Adrenal gland (tissue), 12 donors: ENCODE measurements around the gene ATF3. TPM values are rescaled to one million over a fixed set of nuclear protein-coding genes. Genes with fewer than 3 reads are reported as not detected.

Source experiments
- DNase-seq, 7 donors: peaks; one replicate each; pipeline ENCODE4 v3.0.0-alpha.2; 2019 to 2020
- H3K27ac ChIP-seq, 5 donors: fragments of 200-600 bp; sonication (generic) in 4 of 5; 1 replicate in 3 of 5; 2 replicates in 2 of 5; pipeline versions ENCODE4 v1.5.1 to v1.8.0; 2016 to 2020; ENCODE audit warnings: mild to moderate bottlenecking in 1 of 5
- H3K27me3 ChIP-seq: fragments of 200-600 bp; 2 replicates; pipeline ENCODE4 v1.8.0; 2021
- H3K36me3 ChIP-seq, 2 donors: fragments of 200-600 bp; replicated peaks in 1 of 2; 1 replicate in 1 of 2; 2 replicates in 1 of 2; pipeline versions ENCODE4 v1.5.1 to v1.8.0; 2018 to 2022
- H3K4me1 ChIP-seq, 2 donors: fragments of 200-600 bp; replicated peaks in 1 of 2; 1 replicate in 1 of 2; 2 replicates in 1 of 2; pipeline versions ENCODE4 v1.5.1 to v1.8.0; 2018 to 2021
- H3K4me3 ChIP-seq, 4 donors: fragments of 200-600 bp; sonication (generic) in 3 of 4; one replicate each; pipeline ENCODE4 v1.5.1; 2016 to 2018
- H3K9me3 ChIP-seq, 3 donors: fragments of 200-600 bp; sonication (generic) in 1 of 3; replicated peaks in 1 of 3; 1 replicate in 2 of 3; 2 replicates in 1 of 3; pipeline versions ENCODE4 v1.5.1 to v1.8.0; 2016 to 2021
- CTCF ChIP-seq, 6 experiments: fragments of 450-650 bp in 4 of 6; fragments of 200-600 bp in 2 of 6; sonication (generic) in 1 of 6; IDR thresholded peaks; 1 replicate in 5 of 6; 2 replicates in 1 of 6; pipeline versions ENCODE4 v1.5.1 to v1.8.0; 2016 to 2021; ENCODE audit warnings: antibody characterized with exemption in 6 of 6, mild to moderate bottlenecking in 2 of 6, moderate library complexity in 1 of 6
- POLR2A ChIP-seq, 2 donors: fragments of 450-650 bp; IDR thresholded peaks; one replicate each; pipeline ENCODE4 v1.6.1; 2017; ENCODE audit warnings: antibody characterized with exemption in 2 of 2, mild to moderate bottlenecking in 2 of 2, moderate library complexity in 1 of 2
- WGBS, 4 donors: extraction: QIAGEN DNeasy Blood & Tissue Kit in 2 of 4; methylation state at CpG; one replicate each; pipeline versions ENCODE4 v1.1.5 to v1.1.7; 2013 to 2017; 5-methylcytosine and 5-hydroxymethylcytosine counted together
- intact Hi-C, 2 donors: fragments of 100-400 bp; cut with DNase I; formaldehyde crosslinking; loops; one replicate each; pipeline versions ENCODE4 v1.14.1 to v1.15.0; 2022 to 2023
- polyA plus RNA-seq, 3 donors: library from polyadenylated mRNA; stranded (reverse); fragments of 200-250 nt in 2 of 3; fragments of 350-450 nt in 1 of 3; fragmentation: Illumina TruSeq in 1 of 3; extraction: RNeasy Lipid Tissue Mini Kit (QIAGEN cat#74804) in 1 of 3; gene quantifications; one replicate each; pipeline ENCODE4 v1.2.3, GENCODE V29; 2013 to 2014
- total RNA-seq, 9 donors: library from RNA; depleted of rRNA in 4 of 9; stranded (reverse); fragments of >200 nt in 4 of 9; fragments of 120-200 nt in 1 of 9; fragmentation: NEBNext Ultra II Directional in 1 of 9; extraction: Animal tissue kit (Norgen Biotek cat#: 25700) in 1 of 9; gene quantifications; one replicate each; pipeline versions ENCODE4 v1.1.0 to v1.2.4, GENCODE V29; 2013 to 2023
- donor health status: healthy with polysubstance abuse.
- donor health status: Bipolar disorder and iron deficiency.
- donor health status: DM: yes; HTN: yes; CAD: no.
- donor health status: DM: no; HTN: no; CAD: no.
- donor health status: DM: no; HTN: no; CAD: no.
- donor health status: DM: yes; HTN: yes; CAD: no.

The ATF3 gene
- total and polyA plus RNA-seq, 12 donors, result 1.9 to 19.7 (median 9.9) TPM

GRCh38 chr1:212581034-212581433, 27.5 kb upstream of the ATF3 start:
- H3K27ac ChIP-seq, result no peak overlapping the region
- no peaks in the 10 kb centered on the region for H3K36me3 ChIP-seq
- H3K4me3 ChIP-seq, result no peak overlapping the region
- H3K9me3 ChIP-seq, result no peaks in the 10 kb centered on the region
- intact Hi-C loops, result no loop called here
- peaks cover 6% of the 10 kb centered on the region for H3K27me3 ChIP-seq
- no peaks in the 10 kb centered on the region for H3K4me1 ChIP-seq
- 82 to 91% (median 87%) methylated on average over 8 of the region's 8 CpGs for WGBS, 4 donors
- no peak for TF ChIP-seq CTCF (IDR thresholded peaks at IDR 0.05)
- TF ChIP-seq POLR2A (IDR thresholded peaks at IDR 0.05), result no peak
- DNase-seq, result no peak

- H3K4me3 ChIP-seq, result no peak overlapping the region
- no peaks in the 10 kb centered on the region for H3K9me3 ChIP-seq
- TF ChIP-seq CTCF (IDR thresholded peaks at IDR 0.05) (no peak), POLR2A (IDR thresholded peaks at IDR 0.05) (no peak)
- peaks cover 13% of the 10 kb centered on the region for H3K27me3 ChIP-seq
- no peak overlapping the region for H3K27ac ChIP-seq
- no peaks in the 10 kb centered on the region for H3K4me1 ChIP-seq
- intact Hi-C loops, result no loop called here
- 73 to 83% (median 78%) methylated on average over 5 of the region's 5 CpGs for WGBS, 4 donors
- no peaks in the 10 kb centered on the region for H3K36me3 ChIP-seq
- DNase-seq, result no peak
These were observed 26.3 kb upstream of the ATF3 start for GRCh38 chr1:212582291-212582690.

- Histone ChIP-seq H3K27me3 (peaks cover 17% of the 10 kb centered on the region), H3K4me3 (no peak overlapping the region), H3K27ac (no peak overlapping the region), H3K36me3 (no peaks in the 10 kb centered on the region), H3K4me1 (no peaks in the 10 kb centered on the region), H3K9me3 (no peaks in the 10 kb centered on the region)
- TF ChIP-seq CTCF (IDR thresholded peaks at IDR 0.05) (no peak), POLR2A (IDR thresholded peaks at IDR 0.05) (no peak)
- DNase-seq, result no peak
- WGBS, 4 donors, result 85 to 94% (median 87%) methylated on average over 7 of the region's 7 CpGs
- intact Hi-C loops, result no loop called here
These were observed 25.5 kb upstream of the ATF3 start for GRCh38 chr1:212582808-212583615.

DNA sequence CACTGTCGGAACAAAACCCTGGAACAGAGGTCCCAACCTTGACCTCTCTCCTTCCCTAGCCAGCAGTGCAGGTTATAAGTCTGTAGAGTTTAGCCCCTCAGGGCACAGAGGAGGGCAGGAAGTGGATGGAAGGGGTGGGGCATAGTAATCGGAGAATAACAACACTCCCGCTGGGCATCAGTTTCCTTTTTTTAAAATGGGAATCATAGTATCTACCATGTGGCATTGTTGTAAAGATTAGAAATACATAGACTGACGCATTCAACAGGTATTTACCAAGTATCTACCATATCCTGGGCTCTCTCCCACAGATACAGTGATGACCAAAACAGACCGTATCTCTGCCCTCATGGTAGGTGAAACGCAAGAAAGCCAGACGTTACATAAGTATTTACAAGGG, 24.9 kb upstream of the ATF3 start:
- Histone ChIP-seq H3K4me1 (no peaks in the 10 kb centered on the region), H3K27ac (no peak overlapping the region), H3K9me3 (no peaks in the 10 kb centered on the region), H3K36me3 (no peaks in the 10 kb centered on the region), H3K4me3 (no peak overlapping the region), H3K27me3 (peaks cover 19% of the 10 kb centered on the region)
- TF ChIP-seq POLR2A (IDR thresholded peaks at IDR 0.05), result no peak
- 66 to 75% (median 72%) methylated on average over 7 of the region's 7 CpGs for WGBS, 4 donors
- intact Hi-C loops, result no loop called here
- DNase-seq, result no peak
